ENCODE results near the gene COL27A1.

The COL27A1 gene

DNA sequence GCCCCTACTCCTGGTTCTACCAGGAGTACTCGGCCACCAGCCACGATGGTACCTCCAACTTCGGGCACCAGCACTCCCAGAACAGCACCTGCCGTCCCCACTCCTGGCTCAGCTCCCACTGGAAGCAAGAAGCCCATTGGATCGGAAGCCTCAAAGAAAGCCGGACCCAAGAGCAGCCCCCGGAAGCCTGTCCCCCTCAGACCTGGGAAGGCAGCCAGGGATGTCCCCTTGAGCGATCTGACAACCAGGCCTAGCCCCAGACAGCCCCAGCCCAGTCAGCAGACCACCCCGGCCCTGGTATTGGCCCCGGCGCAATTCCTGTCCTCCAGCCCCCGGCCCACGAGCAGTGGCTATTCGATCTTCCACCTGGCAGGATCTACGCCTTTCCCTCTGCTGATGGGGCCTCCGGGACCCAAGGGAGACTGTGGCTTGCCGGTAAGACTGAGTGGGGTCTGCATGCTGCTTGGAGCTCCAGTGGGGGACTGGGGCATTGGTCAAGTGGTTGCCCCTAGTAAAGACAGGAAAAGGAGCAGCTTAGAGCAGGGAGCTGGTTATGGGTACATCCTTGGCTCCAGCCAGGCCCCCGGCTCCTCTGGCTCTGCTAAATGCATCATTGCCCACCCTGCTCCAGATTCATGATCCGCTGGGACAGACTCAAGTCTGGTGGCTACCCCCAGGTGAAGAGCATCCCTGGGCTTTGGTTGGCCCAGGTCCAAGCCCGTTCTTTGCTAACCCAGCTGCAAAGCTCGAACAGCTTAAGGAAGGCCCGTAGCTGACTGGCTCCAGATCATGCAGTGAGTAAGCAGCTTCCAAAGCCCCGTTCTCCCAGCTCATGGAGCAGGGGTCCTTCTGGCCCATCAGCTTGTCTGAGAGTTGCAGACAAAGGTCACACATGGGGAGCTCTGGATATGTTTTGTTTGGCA lies 14.0 kb downstream of the COL27A1 start:
- DNase-seq, result no peak

- DNase-seq, result no peak
Observed at GRCh38 chr9:114169952-114170770, 14.8 kb downstream of the COL27A1 start.

DNA sequence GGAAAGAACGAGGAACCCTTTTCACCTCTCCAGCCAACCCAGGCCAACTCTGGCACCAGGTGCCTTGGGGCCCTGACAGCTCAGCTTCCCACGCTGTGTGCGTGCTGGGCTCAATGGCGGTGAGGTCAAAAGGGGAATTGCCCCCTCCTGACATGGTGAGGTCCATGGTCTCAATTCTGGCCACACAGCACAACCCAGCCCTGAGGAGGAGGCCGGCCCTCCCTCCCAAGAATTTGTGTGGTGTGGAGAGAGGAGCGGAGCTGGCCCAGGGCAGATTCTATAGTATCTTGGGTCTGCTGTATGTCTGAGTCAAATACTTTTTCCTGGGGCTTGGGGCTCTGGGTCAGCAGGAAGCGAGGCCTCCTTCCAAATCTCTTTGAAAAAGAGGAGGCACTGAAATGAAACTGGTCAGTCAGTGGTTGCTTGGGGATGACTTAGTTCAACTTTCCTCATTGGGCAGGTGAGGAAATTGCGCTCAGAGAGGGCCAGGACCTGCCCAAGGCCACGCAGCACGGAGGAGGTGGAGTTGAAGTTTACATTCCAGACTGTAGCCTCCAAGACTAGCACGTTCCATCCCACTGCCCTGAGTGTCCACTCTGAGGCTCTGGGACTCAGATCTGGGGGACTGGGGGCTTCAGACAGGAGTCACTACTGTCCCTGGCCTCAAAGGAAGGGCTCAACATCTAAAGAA lies 15.6 kb downstream of the COL27A1 start:
- DNase-seq, result no peak

- DNase-seq, result no peak
Observed at GRCh38 chr9:114171500-114171899, 16.2 kb downstream of the COL27A1 start.

DNA sequence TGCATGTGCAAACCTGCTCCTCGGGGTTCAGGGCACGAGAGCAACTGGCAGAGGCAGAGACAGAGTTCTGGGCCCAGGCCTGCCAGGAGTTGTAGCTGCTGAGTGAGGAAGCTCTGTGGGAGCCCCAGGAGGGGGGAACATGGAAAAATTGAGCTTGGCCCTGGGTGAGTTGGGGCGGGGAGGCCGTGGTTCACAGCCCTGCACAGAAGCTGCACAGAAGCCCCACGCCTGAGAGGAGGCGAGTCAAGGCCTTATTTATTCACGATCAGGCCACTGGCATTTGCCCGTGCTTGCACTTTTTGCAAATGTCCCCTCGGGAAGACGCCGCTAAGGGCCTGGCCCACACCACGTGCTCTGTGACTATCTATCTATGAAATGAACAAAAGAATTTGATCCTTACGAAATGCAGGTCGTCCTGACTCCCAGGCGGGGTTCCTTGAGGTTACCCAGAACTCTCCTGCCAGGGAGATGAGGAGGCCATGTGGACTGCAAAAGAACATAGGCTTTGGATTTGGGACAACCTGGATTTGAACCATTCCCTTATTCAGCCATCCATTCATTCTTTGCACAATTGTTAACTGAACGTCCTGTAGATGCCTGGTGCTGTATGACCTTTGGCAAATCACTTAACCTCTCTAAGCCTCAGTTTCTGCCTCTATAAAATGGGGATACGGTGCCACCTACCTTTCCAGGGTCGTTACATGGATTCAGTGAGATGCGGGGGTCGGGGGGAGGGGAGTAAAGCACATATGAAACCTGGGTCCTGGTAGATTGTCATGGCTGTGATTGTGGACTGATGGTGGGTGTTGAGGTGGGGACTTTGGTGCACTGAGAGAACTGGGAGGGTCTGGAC lies 17.9 kb downstream of the COL27A1 start:
- DNase-seq, result no peak

DNA sequence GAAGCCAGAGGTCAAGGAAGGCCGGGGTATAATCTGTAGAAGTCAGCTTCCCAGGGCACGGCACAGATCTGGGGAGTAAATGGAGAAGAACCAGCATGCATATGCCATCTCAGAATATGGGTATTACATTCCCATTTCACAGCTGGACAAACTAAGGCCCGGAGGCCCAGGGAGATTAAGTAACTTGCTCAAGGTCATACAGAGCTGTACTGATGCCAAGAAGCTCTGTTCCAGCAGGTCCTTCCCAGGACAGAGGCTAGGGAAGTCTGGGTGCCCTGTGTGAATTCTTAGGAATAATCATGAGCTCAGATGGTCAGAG lies 19.2 kb downstream of the COL27A1 start:
- DNase-seq, result no peak

DNA sequence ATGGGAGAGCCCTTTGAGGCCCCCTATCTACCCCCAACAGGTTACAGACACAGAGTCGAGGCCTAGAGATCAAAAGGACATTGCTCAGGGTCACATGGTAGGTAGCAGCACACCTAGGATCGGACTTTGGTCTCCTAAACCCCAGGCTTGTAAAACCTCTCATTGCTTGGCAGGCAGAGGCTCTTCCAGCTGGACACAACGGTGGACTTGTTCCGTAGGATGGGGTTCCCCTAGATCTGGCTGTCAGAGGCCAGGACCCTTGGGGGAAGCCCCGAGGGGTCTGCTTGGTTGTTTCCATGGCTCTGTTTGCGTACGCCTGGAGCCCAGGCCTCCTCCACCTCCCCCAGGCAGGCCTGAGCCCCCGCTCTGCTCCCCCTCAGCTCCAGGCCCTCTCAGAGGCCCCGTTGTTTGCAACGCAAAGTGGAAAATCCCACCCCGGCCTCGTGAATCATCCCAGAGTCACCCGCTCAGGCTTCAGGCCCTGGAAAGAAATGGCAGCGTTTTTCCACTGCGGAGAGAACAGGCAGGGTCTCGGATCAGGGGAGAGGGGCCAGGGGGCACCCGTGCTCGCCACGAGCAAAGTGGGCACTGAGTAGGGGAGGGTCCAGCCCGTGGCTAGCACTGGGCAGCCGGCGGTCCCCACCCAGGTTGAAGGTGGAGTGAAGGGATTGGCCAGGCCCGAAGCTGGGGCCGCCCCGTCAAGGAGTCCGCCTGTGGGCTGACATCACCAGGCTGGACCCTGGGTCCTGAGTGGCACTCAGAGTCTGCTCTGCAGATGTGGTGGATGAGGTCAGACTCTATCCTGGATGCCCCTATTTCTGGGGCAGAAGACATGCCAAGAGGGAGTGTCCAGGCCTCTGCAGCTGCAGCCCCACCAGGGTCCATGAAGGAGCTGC lies 19.8 kb downstream of the COL27A1 start:
- no peak for DNase-seq

DNA sequence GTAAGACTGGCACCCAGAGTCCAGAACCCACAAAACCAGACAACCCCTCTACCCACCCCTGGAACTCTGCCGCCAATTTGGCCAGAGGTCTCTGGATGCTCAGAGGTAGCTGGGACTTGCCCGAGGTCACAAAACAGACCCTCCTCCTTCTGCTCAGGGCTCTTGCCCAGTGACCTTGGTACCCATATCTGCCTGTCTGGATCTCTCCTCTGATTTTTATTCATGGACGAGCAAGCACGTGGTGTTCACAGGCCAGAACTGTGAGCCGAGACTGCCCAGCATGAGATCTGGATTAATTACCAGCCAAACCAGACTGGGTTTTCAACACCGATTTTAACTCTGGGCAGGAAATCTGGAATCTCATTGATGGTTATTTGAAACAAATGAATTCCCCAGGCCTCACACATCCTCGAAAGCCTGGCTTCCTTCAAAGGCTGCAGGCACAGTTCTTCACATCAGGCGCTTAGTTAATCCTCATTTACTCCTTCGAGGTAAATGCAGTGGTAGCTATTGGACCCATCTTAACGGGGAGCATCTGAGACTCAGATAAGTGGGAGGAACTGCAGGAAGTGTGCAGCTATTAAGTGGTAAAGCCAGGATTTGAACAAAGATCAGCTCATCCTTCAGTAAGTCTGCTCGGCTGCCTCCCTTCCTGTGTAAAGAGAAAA lies 21.4 kb downstream of the COL27A1 start:
- no peak for DNase-seq

- no peak for DNase-seq
Observed at GRCh38 chr9:114177423-114178064, 22.2 kb downstream of the COL27A1 start.

DNA sequence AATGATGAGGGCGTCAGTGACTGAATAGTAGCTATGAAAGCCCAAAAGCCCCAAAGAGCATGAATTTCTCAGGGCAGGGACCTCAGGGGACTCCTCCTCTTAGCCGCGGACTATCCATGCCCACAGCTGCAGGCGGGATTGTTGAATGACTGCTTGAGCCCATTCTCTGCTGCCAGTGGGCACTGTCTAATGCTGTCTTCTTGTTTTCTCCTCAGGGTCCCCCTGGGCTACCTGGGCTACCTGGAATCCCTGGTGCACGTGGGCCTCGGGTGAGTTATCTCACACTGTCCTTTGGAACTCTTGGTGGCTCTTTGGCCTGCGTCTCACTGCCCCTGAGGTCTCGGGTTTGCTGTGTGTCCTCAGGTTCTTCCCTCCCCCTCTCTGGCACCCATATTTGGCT lies 22.7 kb downstream of the COL27A1 start:
- DNase-seq, result no peak

DNA sequence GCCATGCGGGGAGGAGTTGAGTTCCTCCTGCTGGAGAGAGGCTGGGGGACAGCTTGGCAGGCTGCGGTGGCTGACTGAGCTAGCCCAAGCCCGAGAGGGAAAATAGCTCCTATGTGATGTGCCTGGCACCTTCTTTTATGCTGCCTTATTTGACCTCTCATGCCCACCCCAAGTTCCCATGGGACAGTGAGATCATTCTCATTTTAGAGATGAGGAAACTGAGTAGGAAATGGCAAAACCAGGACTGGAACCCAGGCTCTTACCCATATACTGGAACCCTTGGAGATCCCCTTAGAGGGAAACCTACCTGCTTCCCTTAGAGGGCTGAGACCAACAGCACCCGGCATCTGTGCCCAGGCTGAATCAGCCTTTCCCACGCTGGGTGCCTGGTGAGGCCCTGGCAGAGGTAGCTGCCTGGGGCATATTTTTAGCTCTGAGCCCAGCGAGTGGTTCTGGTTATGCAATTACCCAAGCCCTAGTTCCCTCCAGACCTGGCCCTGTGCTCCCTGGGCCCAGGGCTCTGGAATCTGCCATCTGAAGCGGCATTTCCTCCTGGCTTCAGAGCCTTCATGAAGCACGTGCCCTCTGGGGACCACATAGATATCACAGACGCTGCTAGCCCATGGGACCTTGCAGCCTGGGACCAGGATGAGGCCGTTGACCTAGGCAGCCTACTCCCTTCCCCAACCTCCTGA lies 23.6 kb downstream of the COL27A1 start:
- DNase-seq, result no peak

DNA sequence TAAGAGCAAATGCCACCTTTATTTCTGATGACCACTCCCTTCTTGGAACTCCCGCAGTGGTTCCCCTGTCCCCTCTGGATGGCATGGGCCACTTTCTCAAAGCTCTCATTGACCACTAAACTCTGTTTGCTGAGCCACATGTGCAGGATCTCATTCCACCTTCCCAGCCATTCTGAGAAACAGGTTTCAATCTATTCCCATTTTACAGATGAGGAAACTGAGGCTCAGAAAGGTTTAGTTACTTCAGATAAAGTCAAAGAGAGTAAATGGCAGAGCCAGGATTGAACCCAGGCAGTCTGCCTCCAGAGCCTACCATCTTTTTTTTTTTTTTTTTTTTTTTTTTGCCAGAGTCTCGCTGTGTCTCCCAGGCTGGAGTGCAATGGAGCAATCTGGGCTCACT lies 24.2 kb downstream of the COL27A1 start:
- no peak for DNase-seq

DNA sequence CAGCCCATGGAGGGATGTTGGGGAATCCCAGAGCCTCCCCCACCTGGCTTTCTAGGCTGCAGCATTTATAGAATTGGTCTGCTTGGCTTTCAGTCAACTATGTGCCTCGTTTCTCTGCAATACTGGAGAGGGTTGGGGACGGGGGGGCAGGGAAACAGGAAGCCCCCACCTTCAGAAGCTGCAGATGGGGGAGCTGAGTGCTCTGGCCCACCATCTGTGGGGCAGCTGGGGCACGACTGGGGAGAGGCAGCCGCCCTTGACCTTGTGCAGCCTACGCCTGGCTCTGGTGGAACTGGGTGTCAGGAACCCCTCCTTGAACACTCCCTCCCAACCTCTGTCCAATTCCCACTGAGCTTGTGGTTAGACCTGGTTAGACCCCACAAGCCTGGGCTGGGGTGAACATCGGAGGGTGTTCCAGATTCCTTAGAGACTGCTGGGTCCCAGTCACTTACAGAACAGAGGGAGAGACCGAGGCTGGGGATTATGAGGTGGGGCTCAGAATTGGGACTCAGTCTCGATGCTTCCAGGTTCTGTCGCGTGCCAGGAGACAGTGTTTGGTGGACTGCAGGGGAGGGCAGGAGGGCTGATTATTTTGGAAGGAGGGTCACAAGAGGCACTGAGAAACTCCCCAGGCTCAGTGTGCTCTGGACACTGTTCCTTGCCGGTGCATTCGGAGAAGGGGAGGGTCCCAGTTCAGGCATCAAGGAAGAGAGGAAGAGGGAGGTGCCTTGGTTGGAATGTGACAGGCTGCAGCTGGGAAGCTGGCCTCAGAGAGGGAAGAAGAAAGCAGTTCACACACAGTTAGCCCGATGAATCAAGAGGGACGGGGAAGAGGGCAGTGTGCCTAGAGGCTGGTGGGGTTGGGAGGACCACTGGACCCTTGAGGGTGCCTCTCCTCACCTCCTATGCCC lies 25.6 kb downstream of the COL27A1 start:
- no peak for DNase-seq

DNA sequence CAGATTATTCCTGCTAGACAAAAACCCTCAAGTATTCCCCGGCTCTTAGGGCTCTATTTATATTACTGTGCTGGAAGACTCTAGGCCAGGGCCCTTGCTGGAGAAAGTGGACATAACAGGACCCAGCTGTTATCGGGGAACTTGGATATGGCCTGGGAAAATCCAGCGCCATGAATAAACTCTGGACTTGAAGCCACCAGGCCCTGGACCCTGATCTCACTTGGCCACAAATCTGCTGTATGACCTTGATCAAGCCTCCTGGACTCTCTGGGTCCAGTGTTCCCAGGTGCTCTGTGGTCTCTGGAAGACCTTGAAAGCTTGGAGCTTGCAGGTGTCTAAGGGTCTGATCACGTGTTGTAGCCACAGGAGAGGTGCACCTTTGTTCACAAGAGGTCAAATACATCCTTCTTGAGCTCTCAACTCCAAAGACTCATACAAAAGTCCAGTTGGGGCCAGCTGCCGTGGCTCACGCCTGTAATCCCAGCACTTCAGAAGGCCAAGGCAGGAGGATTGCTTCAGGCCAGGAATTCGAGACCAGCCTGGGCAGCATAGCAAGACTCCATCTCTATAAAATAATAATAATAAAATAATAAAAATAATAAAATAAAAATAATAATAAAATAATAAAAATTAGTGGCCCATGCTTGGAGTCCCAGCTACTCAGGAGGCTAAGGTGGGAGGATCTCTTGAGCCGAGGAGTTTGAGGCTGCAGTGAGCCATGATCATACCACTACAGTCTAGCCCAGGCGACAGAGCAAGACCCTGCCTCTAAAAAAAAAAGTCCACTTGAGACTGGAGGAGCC lies 26.5 kb downstream of the COL27A1 start:
- no peak for DNase-seq

GRCh38 chr9:114183006-114183405 lies 27.7 kb downstream of the COL27A1 start:
- DNase-seq, result no peak

GRCh38 chr9:114184071-114184470 lies 28.7 kb downstream of the COL27A1 start:
- no peak for DNase-seq

- DNase-seq, result no peak
Observed at GRCh38 chr9:114184866-114185265, 29.5 kb downstream of the COL27A1 start.
